ENCODE measurements around the gene ADCY4.

ADCY4 gene

GRCh38 chr14:24293525-24293924 lies 41.3 kb downstream of the ADCY4 start:
- no peak for DNase-seq

GRCh38 chr14:24292118-24292807 lies 42.6 kb downstream of the ADCY4 start:
- DNase-seq = no peak

- DNase-seq = no peak
Measured at GRCh38 chr14:24291446-24292117, 43.3 kb downstream of the ADCY4 start.

- no peak for DNase-seq
Measured at GRCh38 chr14:24290746-24291145, 44.1 kb downstream of the ADCY4 start.

GRCh38 chr14:24289649-24290280 lies 45.1 kb downstream of the ADCY4 start:
- DNase-seq = no peak

- DNase-seq = no peak
Measured at GRCh38 chr14:24286996-24287395, 47.9 kb downstream of the ADCY4 start.

- no peak for DNase-seq
Measured at GRCh38 chr14:24285351-24285750, 49.5 kb downstream of the ADCY4 start.

- no peak for DNase-seq
Measured at GRCh38 chr14:24284501-24285035, 50.3 kb downstream of the ADCY4 start.

- no peak for DNase-seq
Measured at GRCh38 chr14:24283796-24284460, 50.9 kb downstream of the ADCY4 start.

GRCh38 chr14:24282736-24283135 lies 52.1 kb downstream of the ADCY4 start:
- no peak for DNase-seq

- DNase-seq = no peak
Measured at GRCh38 chr14:24281636-24282035, 53.2 kb downstream of the ADCY4 start.

GRCh38 chr14:24280797-24281460 lies 53.9 kb downstream of the ADCY4 start:
- DNase-seq = no peak

- peak; percentile 72 for DNase-seq
Measured at GRCh38 chr14:24279301-24280186, 55.3 kb downstream of the ADCY4 start.

GRCh38 chr14:24278424-24278823 lies 56.4 kb downstream of the ADCY4 start:
- no peak for DNase-seq

GRCh38 chr14:24277606-24278321 lies 57.1 kb downstream of the ADCY4 start:
- no peak for DNase-seq

- DNase-seq = no peak
Measured at GRCh38 chr14:24277071-24277470, 57.8 kb downstream of the ADCY4 start.

GRCh38 chr14:24274101-24274543 lies 60.7 kb downstream of the ADCY4 start:
- peak; percentile 71 for DNase-seq

- DNase-seq = no peak
Measured at GRCh38 chr14:24273422-24273998, 61.4 kb downstream of the ADCY4 start.

- DNase-seq = no peak
Measured at GRCh38 chr14:24272467-24272866, 62.4 kb downstream of the ADCY4 start.

- DNase-seq = no peak
Measured at GRCh38 chr14:24271834-24272263, 63.0 kb downstream of the ADCY4 start.

Measured in CD4-positive, alpha-beta T cell treated with Interleukin-21 for 1 hour (primary cell).